Medulla oblongata (tissue), 1 donor: ENCODE measurements around the gene MDM2.
"Not testable (repeated sequence)": the region's sequence is repeated elsewhere in the genome, so short reads cannot be mapped to it uniquely, and the experiment has no call there.

Source experiments
- DNase-seq: peaks from one replicate; pipeline ENCODE4 v3.0.0-alpha.2; 2015; ENCODE audit errors: extremely low spot score

Gene MDM2

DNA sequence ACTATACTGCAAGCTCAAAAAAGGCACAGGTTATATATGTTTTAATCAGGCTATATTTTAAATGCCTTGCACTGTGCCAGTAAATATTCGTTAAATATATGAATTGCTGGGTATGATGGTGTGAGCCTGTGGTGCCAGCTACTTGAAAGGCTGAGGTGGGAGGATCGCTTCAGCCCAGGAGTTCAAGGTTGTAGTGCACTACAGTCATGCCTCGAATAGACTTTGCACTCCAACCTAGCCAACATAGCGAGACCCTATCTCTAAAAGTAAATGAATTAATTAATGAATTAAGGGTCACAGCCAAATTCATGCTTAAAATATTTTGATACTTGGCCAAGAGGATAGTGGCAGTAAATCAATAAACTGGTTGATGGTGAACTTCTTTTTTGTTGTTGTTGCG, 22.2 kb upstream of the MDM2 start:
- no peak for DNase-seq

DNA sequence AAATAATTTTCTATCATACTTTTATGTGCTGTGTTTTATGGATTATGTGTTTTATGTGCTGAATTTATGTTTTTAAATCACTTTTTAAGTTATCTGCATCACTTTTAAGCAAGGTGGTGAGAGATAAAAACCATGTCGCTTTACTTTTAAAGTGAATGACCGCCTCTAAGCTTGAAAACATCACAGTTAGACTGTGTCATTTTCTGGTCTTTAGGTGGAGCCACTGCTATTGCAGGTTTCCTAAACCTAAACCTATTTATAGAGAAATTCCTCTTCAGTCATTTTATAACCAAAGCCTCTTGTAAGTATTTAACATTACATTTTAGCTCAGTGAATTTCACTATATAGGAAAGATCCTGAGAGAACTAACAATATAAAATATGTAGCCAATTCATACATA, 21.0 kb upstream of the MDM2 start:
- no peak for DNase-seq

DNA sequence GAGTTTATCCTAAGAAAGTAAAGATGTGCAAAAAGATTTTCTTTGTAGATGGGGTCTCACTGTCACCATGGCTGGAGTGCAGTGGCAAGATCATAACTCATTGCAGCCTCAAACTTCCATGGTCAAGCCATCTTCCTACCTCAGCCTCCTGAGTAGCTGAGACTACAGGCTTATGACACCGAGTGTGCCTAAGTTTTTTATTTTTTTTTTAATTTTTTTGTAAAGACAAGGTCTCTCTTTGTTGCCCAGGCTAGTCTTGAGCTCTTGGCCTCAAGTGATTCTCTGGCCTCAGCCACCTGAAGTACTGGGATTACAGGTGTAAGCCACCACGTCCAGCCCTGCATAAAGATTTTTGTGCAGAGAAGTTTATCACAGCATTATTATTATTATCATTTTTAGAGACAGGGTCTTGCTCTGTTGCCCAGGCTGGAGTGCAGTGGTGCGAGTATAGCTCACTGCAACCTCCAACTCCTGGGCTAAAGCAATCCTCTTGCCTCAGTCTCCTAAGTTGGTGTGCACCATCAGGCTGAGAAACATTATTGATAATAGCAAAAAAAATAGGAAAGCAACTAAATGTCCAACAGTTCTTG, 19.3 kb upstream of the MDM2 start:
- DNase-seq, result no peak

DNA sequence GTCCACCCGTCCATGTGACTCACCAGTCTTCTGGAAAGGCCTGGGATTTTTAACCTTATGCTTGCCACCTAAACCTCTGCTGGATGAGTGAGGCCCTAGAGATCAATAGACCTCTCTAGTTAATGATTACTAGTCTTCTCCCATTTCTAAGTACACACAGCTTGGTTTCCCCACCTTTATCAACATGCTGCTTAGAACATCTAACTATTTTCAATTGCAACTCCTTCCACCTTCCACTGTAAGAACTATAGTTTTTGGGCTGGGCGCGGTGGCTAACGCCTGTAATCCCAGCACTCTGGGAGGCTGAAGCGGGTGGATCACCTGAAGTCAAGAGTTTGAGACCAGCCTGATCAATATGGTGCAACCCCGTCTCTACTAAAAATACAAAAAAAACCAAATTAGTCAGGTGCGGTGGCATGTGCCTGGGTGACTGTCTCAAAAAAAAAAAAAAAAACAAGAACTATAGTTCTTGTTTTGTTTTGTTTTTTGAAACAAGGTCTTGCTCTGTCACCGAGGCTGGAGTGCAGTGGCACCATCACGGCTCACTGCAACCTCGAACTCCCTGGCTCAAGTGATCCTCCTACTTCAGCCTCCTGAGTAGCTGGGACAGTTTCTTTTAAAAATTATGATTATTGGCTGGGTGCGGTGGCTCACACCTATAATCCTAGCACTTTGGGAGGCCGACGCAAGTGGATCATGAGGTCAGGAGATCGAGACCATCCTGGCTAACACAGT, 18.7 kb upstream of the MDM2 start:
- no peak for DNase-seq

DNA sequence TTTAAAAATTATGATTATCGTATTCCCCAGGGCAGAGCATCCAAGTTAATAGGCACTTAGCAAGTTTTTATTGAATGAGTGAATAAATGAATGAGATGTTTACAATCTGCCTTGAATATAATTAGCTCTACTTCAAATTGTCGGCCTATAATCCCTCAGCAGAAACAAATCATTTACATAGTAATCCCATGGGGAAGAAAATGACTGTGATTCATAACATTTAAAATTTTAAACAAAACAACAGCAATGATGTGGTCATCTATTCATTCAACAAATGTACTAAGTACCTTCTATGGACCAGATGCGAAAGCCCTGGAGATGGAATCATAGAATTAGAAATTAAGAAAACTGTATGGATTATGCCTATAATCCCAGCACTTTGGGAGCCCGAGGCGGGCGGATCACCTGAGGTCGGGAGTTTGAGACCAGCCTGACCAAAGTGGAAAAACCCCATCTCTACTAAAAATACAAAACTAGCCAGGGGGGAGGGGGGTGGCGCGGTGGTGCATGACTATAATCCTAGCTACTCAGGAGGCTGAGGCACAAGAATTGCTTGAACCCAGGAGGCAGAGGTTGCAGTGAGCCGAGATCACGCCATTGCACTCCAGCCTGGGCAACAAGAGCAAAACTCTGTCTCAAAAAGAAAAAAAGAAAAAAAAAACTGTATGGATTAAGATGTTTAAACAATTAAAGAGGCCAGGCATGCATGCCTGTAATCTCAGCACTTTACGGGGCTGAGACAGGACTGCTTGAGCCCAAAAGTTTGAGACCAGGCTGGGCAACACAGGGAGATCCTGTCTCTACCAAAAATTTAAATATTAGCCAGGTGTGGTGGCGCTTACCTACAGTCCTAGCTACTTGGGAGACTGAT, 17.7 kb upstream of the MDM2 start:
- no peak for DNase-seq

DNA sequence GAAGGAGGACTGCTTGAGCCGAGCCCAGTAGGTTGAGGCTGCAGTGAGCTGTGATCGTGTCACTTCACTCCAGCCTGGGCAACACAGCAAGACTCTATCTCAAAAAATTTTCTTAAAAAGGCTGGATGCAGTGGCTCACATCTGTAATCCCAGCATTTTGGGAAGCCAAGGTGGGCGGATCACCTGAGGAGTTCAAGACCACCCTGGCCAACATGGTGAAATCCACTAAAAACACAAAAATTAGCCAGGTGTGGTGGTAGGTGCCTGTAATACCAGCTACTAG, 17.1 kb upstream of the MDM2 start:
- DNase-seq, result no peak

DNA sequence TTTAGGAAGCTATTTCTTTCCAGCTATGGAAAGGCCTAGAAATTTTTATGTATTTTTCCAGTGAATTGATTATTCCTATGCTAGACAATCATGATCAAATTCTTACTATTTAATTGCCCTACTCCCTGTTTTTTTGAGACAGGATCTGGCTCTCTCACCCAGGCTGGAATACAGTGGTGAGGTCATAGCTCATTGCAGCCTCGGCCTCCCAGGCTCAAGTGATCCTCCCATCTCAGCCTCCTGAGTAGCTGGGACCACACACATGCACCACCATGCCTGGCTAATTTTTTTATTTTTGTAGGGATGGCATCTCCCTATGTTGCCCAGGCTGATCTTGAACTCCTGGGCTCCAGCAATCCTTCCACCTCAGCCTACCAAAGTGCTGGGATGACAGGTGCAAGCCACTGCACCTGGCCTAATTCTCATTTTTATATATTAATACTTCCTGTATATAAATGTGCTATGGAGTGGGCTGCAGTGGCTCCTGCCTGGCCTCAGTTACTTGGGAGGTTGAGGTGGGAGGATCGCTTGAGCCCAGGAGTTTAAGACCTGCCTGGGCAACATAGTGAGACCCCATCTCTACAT, 16.0 kb upstream of the MDM2 start:
- DNase-seq, result no peak

DNA sequence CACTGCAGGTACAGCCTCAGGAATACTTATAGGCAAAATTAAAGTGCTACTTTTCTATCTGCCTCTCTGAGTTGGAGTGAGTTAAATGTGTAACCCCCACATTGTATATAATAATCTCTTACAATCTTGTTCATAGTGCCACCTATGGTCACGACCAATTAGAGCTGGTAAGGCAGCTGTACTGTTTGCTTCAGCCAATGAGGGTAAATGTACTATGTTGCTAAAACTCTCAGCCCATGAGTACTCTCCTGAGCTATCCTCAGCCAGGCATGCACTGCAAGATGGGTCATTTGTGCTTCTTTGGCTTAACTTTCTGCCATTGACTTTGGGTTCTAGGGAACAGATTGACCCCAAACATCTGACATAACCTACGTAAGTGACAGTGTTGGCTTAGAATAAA, 15.0 kb upstream of the MDM2 start:
- no peak for DNase-seq

DNA sequence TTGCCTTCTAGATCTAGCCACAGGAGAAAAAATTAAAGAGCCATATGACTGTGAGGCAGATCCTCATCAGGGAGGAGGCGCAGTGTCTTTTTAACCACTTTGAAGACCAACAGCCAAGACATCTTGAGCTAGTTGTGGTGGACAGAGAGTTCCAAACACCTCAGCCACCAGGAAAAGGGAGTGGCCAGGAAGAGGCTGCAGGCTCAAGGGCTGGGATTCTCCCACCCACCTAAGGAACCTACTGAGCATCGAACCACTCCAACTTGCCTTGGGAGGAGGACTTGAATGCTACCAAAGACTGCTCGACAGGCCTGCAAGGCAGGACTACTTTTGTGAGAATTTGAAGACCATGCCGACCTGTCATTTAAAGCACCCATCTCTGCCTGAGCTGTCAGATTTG, 14.5 kb upstream of the MDM2 start:
- DNase-seq, result no peak

DNA sequence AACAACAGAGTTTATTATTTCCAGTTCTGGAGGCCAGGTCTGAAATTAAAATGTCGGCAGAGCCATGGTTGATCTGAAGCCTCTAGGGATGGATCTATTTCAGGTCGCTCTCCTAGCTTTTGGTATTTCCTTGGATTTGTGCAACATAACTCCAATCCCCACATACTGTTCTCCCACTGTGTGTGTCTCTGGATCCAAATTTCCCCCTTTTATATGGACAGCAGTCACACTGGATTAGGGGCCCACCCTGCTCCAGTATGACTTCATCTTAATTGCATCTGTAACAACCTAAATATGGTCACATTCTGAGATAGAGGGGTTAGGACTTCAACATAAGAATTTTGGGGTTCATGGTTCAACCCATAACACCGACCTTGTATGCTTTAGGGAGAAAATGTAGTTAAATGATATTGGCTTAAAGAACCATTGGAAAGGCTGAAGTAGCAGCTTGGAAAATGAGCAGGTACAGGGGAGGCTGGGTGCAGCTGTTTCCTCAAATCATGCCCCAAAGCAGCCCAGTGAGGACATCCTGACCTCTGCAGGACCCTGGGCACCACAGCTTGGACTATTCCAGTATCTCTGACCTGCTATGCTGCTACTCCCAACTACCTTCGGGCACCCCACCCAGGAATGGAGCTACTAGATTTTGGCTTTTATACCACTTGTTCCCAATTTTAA, 13.9 kb upstream of the MDM2 start:
- no peak for DNase-seq

DNA sequence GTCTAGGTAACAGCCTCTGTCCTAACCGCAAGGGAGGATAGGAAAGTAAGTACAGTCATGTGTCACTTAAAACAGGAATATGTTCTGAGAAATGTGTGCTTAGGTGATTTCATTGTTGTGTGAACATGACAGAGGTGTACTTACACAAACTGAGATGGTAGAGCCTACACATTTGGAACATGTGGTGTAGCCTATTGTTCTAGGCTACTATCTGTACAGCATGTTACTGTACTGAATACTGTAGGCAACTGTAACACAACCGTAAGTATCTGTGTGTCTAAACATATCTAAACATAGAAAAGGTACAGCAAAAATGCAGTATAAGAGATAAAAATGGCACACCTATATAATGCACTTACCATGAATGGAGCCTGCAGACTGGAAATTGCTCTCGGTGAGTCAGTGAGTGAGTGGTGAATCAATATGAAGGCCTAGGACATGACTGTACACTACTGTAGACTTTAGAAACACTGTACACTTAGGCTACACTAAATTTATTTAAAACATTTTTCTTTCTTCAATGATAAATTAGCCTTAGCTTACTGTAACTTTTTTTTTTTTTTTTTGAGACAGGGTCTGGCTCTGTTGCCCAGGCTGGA, 13.2 kb upstream of the MDM2 start:
- DNase-seq, result no peak

DNA sequence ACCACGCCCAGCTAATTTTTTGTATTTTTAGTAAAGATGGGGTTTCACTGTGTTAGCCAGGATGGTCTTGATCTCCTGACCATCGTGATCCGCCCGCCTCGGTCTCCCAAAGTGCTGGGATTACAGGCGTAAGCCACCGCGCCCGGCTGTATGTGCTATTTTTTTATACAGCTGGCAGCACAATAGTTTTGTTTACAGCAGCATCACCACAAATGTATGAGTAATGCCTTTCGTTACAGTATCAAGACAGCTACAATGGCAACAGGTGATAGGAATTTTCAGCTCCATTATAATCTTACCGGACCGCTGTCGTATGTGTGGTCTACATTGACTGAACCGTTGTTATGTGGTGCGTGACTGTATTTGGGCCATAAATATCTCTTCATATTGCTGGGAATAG, 11.6 kb upstream of the MDM2 start:
- DNase-seq, result no peak

DNA sequence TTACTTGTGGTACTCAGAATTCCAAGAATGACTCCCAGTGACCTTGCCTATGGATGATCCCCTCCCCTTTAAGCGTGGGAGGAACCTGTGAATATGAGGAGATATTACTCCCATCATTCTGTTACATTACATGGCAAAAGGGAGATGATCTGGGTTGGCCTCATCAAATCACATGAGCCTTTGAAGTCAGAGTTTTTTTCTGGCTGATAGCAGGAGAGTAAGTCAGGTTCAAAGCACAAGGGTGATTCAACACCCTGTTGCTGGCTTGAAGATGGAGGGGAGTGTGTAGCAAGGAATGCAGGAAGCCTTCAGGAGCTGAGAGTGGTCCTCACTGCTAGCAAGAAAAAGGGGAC, 9.1 kb upstream of the MDM2 start:
- no peak for DNase-seq

DNA sequence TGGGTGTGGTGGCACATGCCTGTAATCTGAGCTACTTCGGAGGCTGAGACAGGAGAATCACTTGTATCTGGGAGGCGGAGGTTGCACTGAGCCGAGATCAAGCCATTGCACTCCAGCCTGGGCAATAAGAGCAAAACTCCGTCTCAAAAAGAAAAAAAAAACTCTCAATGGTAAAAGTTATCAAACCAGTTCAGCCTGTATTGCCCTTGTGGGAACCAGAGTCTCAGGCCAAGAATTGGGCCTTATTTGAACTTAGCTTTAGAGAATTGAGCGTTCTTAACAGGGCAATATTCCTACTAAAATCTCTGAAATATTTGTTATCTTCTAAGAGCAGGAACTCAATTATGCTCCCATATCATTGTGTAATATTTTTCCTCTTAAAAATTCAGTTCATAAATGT, 7.7 kb upstream of the MDM2 start:
- no peak for DNase-seq

DNA sequence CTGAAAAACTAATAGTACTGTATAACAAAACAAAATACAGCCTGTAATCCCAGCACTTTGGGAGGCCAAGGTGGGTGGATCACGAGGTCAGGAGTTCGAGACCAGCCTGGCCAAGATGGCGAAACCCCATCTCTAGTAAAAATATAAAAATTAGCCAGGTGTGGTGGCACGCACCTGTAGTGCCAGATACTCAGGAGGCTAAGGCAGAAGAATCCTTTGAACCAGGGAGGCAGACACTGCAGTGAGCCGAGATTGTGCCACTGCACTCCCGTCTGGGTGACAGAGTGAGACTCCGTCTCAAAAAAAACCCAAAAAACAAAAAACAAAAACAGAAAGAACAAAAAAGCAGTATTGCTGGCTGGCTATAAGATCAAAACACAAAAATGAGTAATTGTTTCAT, 6.9 kb upstream of the MDM2 start:
- DNase-seq, result not testable (repeated sequence)

DNA sequence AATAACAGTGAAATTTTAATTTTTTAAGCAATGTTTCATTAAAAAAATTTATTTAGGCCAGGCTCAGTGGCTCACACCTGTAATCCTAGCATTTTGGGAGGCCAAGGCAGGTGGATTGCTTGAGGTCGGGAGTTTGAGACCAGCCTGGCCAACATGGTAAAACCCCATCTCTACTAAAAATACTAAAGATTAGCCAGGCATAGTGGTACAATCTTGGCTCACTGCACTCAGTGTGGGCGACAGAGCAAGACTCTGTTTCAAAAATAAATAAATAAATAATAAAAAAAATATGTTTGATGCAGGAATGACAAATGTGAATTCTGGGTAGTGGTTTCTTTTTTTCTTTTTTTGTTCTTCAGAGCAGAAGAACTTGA, 5.6 kb upstream of the MDM2 start:
- DNase-seq, result not testable (repeated sequence)

DNA sequence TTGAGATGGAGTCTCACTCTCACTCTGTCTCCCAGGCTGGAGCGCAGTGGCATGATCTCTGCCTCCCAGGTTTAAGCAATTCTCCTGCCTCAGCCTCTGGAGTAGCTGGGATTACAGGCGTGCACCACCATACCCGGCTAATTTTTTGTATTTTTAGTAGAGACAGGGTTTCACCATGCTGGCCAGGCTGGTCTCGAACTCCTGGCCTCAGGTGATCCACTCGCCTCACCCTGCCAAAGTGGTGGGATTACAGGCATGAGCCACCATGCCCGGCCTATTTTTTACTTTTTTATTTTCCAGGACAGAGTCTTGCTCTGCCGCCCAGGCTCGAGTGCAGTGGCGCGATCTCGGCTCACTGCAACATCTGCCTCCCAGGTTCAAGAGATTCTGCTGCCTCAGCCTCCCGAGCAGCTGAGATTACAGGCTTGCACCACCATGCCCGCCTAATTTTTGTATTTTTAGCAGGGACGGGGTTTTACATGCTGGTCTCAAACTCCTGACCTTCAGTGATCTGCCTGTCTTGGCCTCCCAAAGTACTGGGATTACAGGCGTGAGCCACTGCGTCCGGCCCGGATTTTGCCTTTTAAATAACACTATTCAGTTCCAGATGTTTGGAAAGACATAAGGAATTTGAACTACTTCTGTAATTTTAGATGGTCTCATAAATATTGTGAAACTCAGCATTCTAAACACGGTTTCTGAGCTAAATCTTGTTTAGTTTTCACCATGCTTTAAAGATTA, 4.9 kb upstream of the MDM2 start:
- DNase-seq, result not testable (repeated sequence)

DNA sequence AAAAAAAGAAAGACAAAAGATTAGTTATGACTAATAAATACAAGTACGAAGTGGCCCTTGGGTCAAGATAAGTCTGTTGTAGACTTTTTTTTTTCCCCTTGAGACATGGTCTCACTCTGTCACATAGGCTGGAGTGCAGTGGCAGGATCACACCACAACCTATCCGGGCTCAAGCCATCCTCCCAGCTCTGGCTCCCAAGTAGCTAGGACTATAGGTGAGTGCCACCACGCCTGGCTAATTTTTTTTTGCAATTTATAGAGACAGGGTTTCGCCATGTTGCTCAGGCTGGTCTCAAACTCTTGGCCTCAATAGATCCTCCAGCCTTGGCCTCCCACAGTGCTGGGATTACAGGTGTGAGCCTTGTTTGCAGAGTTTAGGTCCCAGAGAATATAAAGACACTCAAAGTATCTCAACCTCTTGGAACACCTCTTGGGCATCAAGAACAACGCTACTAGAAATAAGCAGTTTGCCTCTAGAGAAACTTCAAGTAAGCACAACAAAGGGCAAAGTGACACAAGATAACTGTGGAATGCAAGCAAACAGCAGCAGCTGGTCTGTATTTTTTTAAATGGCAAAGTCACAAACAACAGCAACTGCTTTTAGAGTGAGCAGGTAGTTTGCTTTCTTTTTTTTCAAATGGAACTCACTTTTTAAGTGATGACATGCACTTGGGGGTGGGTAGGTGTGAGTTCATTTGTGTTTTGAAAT, 3.9 kb upstream of the MDM2 start:
- DNase-seq, result no peak

DNA sequence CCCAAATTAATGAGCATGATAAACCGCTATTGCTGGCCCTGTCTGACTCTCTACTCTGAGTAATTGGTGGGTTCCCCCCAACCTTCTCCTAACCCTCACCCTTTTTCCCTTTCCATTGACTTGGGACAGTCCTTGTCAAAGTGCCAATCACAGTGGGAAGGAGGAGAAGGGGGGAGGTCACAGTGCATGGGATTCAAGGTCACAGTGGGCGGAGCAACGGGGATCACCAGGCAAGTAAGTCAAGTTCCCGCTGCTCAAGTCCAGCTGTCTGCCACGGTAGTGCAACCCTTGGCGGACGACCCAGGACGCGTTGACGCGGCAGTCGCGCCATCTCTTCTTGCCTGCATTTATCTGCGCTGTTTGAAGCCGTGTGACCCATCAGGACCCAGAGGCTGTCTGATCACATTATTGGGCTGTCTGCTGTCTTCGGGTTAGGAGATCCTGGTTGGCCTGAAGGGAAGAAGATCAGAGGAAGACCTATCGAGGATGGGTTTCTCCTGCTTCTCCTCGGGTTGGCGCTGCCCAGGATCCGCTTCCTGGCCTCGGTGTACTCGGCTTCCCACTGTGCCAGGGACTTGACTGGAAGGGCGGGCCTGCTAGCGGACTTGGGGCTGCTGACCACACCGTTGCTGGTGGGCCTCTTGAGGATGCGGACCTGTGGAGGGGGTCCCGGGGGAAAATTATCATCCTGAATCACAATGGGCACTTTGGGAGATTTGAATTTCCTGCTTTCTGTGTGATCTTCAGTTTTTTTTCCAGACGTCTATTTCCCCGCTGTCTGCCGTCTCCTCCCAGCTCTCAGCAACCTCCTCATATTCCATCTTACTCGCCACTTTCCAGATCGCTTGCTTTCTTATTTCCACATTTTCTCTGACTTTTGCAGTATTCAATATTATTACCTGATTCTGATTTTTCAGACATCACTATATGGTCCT, 3.1 kb upstream of the MDM2 start:
- no peak for DNase-seq
